Measurements from ENCODE around the gene RARRES2. TPM values are rescaled to one million over a fixed set of nuclear protein-coding genes. Genes with fewer than 3 reads are reported as not detected.
A peak's percentile ranks its signal among the peaks of the same experiment; 100 is the strongest.

RARRES2 gene
- total RNA-seq, 1 donor from 2014 or later, result 19.0 TPM

DNA sequence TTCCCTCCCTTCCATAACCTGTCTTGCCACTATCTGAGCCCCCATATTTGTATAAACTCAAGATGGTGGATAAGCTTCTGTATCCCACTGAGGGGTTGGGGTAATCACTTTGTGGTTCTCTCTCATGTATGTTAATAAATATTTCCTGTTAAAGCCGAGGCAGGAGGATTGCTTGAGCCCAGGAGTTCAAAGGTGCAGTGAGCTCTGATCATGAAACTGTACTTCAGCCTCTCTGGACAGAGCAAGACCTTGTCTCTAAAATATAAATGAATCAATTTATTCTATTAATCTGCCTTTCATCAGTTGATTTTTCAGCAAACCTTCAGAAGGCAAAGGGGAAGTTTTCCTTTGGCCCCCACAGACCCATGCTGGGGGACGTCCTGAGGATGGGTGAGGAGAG, 1.8 kb upstream of the RARRES2 start:
- no peaks in the 10 kb centered on the region for H3K36me3 Mint-ChIP-seq (ENCODE audit: insufficient read depth)
- H3K27me3 Mint-ChIP-seq, result peaks cover 47% of the 10 kb centered on the region
- H3K4me3 Mint-ChIP-seq (ENCODE audit: low read depth), result no peak overlapping the region
- H3K27ac Mint-ChIP-seq, result no peak overlapping the region
- H3K4me1 Mint-ChIP-seq (ENCODE audit: low read depth), result peaks cover 11% of the 10 kb centered on the region
- no peak for DNase-seq (ENCODE audit: low spot score, unreplicated experiment)
- H3K9me3 Mint-ChIP-seq (ENCODE audit: low read depth), result no peaks in the 10 kb centered on the region
- TF ChIP-seq, protein P1, sequence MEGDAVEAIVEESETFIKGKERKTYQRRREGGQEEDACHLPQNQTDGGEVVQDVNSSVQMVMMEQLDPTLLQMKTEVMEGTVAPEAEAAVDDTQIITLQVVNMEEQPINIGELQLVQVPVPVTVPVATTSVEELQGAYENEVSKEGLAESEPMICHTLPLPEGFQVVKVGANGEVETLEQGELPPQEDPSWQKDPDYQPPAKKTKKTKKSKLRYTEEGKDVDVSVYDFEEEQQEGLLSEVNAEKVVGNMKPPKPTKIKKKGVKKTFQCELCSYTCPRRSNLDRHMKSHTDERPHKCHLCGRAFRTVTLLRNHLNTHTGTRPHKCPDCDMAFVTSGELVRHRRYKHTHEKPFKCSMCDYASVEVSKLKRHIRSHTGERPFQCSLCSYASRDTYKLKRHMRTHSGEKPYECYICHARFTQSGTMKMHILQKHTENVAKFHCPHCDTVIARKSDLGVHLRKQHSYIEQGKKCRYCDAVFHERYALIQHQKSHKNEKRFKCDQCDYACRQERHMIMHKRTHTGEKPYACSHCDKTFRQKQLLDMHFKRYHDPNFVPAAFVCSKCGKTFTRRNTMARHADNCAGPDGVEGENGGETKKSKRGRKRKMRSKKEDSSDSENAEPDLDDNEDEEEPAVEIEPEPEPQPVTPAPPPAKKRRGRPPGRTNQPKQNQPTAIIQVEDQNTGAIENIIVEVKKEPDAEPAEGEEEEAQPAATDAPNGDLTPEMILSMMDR (IDR thresholded peaks at IDR 0.05; ENCODE audit: unreplicated experiment), result no peak

DNA sequence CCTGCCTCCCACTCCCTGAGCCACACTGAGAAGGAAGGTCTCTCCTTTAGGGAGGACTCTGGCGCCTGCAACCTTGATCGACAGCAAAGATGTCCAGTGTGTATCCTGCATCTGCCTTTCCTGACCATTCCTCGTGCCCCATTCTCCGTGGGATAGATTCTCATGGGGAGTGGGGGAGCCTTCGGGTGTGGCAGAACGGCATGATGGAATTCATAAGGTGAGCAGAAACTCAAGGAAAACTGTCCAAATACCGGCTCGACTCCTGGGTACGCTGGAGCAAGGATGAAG, 636 bp upstream of the RARRES2 start:
- peaks cover 12% of the 10 kb centered on the region for H3K4me1 Mint-ChIP-seq (ENCODE audit: low read depth)
- no peaks in the 10 kb centered on the region for H3K36me3 Mint-ChIP-seq (ENCODE audit: insufficient read depth)
- H3K27ac Mint-ChIP-seq, result no peak overlapping the region
- DNase-seq (ENCODE audit: low spot score, unreplicated experiment), result no peak
- peaks cover 49% of the 10 kb centered on the region for H3K27me3 Mint-ChIP-seq
- no peaks in the 10 kb centered on the region for H3K9me3 Mint-ChIP-seq (ENCODE audit: low read depth)
- TF ChIP-seq, protein P1 (IDR thresholded peaks at IDR 0.05; ENCODE audit: unreplicated experiment), result no peak
- peak overlapping the region; percentile 53 for H3K4me3 Mint-ChIP-seq (ENCODE audit: low read depth)

GRCh38 chr7:150340875-150341262, 560 bp downstream of the RARRES2 start:
- TF ChIP-seq, protein P1 (IDR thresholded peaks at IDR 0.05; ENCODE audit: unreplicated experiment), result no peak
- no peak overlapping the region for H3K27ac Mint-ChIP-seq
- H3K36me3 Mint-ChIP-seq (ENCODE audit: insufficient read depth), result no peaks in the 10 kb centered on the region

GRCh38 chr7:150340024-150340749, 1.2 kb downstream of the RARRES2 start:
- peak overlapping the region; percentile 29 for H3K4me3 Mint-ChIP-seq (ENCODE audit: low read depth)

More at GRCh38 chr7:150340875-150341262, 560 bp downstream of the RARRES2 start:
- Mint-ChIP-seq H3K4me3 (ENCODE audit: low read depth) (peak overlapping the region; percentile 58), H3K9me3 (ENCODE audit: low read depth) (no peaks in the 10 kb centered on the region), H3K4me1 (ENCODE audit: low read depth) (peaks cover 13% of the 10 kb centered on the region), H3K27me3 (peaks cover 41% of the 10 kb centered on the region)
- no peak for DNase-seq (ENCODE audit: low spot score, unreplicated experiment)

DNA sequence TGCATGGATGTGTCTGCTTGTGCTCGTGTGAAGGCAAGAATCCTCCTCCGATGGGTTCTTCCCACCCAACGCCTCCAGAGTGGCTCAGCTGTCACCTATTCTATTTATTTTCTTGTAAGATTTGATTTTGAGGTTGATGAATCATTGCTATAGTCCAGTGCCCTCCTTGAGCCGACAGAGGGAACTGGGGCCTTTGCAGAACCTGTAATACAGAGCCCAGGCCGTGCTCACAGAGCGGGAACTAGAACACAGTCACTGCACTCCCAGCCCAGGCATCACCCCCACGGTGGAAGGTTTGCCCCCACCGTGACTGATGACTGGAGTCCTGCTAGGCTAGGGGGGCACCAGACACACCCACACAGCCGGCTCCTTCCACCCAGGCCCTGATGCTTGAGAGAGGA, 2.0 kb downstream of the RARRES2 start:
- H3K27me3 Mint-ChIP-seq, result peaks cover 41% of the 10 kb centered on the region
- H3K9me3 Mint-ChIP-seq (ENCODE audit: low read depth), result no peaks in the 10 kb centered on the region
- no peak for DNase-seq (ENCODE audit: low spot score, unreplicated experiment)
- H3K36me3 Mint-ChIP-seq (ENCODE audit: insufficient read depth), result no peaks in the 10 kb centered on the region
- no peak overlapping the region for H3K4me3 Mint-ChIP-seq (ENCODE audit: low read depth)
- H3K4me1 Mint-ChIP-seq (ENCODE audit: low read depth), result peaks cover 21% of the 10 kb centered on the region
- TF ChIP-seq, protein P1 (IDR thresholded peaks at IDR 0.05; ENCODE audit: unreplicated experiment), result no peak
- no peak overlapping the region for H3K27ac Mint-ChIP-seq

More at GRCh38 chr7:150340024-150340749, 1.2 kb downstream of the RARRES2 start:
- Mint-ChIP-seq H3K9me3 (ENCODE audit: low read depth) (no peaks in the 10 kb centered on the region), H3K27ac (peak overlapping the region; percentile 64), H3K36me3 (ENCODE audit: insufficient read depth) (no peaks in the 10 kb centered on the region), H3K4me1 (ENCODE audit: low read depth) (peaks cover 19% of the 10 kb centered on the region), H3K27me3 (peaks cover 41% of the 10 kb centered on the region)
- TF ChIP-seq, protein P1 (IDR thresholded peaks at IDR 0.05; ENCODE audit: unreplicated experiment), result no peak
- DNase-seq (ENCODE audit: low spot score, unreplicated experiment), result peak; percentile 19
